COLO829 (cell line): ENCODE data around the gene PPP1R16B.

Source experiments
- DNase-seq: peaks from one replicate; pipeline ENCODE4 v3.0.0; 2012; ENCODE audit warnings: low spot score

The PPP1R16B gene

DNA sequence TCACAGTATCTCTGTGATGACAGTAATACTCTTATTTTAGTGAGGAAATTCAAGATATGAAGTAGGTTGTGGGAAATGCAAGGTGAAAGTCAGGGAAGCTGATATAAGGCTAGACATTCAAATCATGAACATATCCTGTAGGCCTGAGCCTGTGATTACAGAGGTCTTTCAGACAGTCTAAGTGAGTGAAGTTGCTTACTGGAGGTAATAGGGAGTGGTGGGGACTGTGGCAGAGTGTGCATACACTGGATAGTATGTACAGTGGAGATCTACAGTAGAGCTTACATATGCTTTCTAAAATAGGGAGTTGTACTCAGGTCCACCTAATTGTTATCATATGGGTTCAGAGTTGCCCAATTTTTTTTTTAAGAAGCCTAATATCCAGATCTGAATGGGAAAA, 159.8 kb downstream of the PPP1R16B start:
- no peak for DNase-seq

DNA sequence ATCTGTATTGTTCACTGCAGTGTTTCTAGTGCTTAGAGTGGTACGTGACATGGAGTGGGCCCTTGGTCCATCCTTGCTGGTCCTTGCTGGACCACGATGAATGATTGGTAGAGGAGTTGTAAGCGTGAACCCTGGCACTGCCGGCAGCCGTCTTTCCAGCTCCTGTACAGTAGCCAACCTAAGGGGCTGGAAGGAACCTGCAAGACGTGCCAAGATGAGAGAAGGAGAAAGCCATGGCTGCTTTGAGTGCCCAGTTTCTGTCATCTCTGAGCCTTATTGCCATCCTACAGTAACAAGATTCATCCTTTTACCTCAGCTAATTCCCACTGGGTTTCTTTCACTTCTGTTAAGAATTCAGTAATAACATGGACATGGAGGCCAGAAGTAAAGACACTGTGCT, 162.6 kb downstream of the PPP1R16B start:
- DNase-seq: no peak

DNA sequence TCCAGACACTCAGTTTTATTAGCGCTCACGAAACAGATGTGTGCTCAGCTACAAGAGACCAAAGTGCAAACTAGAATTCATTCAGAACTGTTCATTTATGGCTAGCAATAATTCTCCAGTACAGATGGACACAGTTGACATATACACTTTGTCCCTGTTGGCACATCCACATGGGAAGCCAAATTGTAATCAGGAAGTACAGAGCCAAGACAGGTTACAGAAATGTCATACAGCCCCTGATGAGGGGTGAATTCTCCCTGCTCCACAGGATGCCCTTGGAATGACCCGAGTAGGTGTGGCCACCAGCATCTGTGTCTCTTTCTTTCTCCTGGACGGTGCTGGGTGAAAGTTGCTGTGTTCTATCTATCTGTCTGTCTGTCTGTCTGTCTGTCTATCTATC, 164.2 kb downstream of the PPP1R16B start:
- no peak for DNase-seq

DNA sequence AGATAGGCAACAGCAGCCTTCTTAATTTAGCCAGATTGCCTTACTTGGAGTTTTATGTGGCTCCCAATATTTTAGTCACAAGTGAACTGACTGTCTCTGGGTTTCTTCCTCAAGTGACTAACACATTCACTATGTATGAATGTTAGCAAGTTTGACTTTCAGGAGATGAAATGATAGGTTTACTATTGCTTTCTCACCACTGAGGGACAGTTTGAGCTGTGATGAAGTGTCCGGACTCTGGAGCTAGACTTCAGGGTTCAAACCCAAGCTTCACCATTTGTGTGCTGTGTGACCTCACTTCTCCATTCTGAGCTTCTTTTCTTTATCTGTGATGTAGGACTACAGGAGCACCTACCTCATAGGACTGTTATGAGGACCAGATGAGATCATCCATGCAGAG, 164.8 kb downstream of the PPP1R16B start:
- DNase-seq: no peak
